IPS-18c (cell line): ENCODE data around the gene CHIC1.
"Not testable (repeated sequence)": the region's sequence is repeated elsewhere in the genome, so short reads cannot be mapped to it uniquely, and the experiment has no call there.

Experiments
- H3K4me3 ChIP-seq: 2 replicates; pipeline ENCODE4 v1.7.0; 2013; ENCODE audit warnings: low read depth, mild to moderate bottlenecking, low read length, moderate library complexity; ENCODE audit not compliant: insufficient read depth
- H3K9me3 ChIP-seq: one replicate; pipeline ENCODE4 v1.6.1; 2013; ENCODE audit warnings: mild to moderate bottlenecking, low read length, moderate library complexity; ENCODE audit not compliant: control insufficient read depth, insufficient read depth

Gene CHIC1

DNA sequence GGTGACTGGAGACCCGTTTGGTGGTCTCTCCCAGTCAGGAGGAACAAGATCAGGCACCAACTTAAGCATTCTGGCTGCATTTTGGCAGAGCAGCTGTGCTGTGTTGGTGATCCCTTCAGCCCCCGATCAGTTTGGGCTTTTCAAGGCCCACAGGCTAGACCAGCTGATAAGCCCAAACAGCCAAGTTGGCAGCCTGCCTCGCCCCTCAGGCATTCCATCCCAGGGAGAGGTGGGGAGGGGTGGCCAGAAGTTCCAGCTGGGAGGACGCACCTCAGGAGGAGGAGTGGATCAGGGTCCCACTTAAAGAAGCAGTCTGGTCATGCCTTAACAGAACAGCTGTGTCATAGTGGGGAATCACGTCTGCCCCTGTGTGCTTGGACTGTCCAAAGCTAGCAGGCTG, 105.8 kb downstream of the CHIC1 start:
- Histone ChIP-seq H3K9me3 (peaks cover 6% of the 10 kb centered on the region), H3K4me3 (no peak overlapping the region)

DNA sequence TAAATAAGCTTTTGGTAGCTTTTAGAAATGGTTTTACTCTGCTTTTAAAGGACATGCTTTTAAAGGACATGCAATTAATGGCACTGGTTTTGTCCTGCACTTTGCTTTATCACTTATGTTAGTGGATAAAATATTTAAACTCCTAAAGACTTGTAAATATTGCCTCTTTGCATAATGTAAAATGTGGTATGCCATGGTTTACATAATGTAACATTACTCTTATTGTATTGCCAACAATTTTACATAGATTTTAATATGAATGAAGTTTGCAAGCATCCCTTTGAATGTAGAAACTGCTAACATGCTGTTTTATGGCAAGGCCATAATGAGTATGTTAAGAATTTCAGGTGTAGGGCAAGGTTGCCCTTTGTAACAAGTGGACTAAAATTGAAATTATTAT, 118.4 kb downstream of the CHIC1 start:
- Histone ChIP-seq H3K9me3 (peaks cover 10% of the 10 kb centered on the region), H3K4me3 (no peak overlapping the region)

DNA sequence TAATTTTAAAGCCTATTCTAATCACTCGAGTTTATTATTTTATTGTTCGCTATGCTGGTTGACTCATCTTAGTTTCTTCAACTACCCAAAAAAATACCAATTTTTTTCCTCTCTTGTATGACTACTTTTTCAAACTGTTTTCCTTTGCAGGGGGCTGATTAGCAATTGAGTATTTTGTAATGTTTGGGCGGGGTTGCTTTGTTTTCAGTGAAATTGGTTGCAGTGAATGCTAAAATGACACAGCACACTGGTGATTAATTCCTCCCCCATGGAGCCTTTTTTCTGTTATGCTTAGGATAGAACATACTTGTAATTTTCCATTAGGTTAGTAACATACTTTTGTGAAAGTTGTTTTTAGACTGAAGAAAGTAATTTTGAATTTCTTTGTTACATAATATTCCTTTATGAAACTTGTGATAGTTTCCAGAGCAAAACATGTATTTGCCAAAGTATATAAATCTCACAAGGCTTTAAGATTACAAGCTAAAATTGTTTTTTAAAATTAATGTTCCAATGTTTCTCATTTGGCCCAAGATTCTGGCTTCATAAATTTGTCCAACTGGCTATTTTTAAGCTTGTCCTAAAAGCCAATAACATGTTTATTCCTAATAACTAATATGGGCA, 120.4 kb downstream of the CHIC1 start:
- H3K9me3 ChIP-seq, result peaks cover 3% of the 10 kb centered on the region

DNA sequence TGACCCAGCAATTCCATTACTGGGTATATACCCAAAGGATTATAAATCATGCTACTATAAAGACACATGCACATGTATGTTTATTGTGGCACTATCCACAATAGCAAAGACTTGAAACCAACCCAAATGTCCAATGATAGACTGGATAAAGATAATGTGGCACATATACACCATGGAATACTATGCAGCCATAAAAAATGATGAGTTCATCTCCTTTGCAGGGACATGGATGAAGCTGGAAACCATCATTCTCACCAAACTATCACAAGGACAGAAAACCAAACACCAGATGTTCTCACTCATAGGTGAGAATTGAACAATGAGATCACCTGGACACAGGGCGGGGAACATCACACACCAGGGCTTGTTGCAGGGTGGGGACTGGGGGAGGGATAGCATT, 144.0 kb downstream of the CHIC1 start:
- H3K9me3 ChIP-seq, H3K4me3 ChIP-seq: not testable (repeated sequence)

More for the DNA sequence above, 120.4 kb downstream of the CHIC1 start:
- H3K4me3 ChIP-seq, result no peak overlapping the region

DNA sequence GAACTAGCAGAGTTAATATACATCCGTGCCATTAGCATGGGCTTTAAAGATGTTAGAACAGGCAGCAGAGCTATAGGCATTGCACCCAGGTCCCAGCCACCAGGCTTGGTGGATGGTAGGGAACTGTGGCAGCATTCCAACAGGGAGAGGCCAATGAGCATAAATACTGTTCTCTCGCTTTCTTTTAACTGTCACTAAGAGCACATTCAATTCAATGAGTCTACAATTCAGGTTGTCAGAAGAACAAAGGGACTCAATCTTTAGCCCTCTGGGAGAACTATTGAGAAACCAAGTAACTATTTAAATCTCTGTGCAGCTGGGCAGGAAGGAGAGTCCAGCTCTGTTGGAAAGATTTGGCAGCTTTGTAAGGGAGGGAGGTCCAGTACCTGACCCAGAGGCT, 165.6 kb downstream of the CHIC1 start:
- Histone ChIP-seq H3K9me3 (peaks cover 4% of the 10 kb centered on the region), H3K4me3 (no peak overlapping the region)
